ENCODE results near the gene HS3ST4. TPM values are rescaled to one million over a fixed set of nuclear protein-coding genes. Genes with fewer than 3 reads are reported as not detected.

Gene HS3ST4
- total RNA-seq, 2 donors from 2014 or later, result not detected

DNA sequence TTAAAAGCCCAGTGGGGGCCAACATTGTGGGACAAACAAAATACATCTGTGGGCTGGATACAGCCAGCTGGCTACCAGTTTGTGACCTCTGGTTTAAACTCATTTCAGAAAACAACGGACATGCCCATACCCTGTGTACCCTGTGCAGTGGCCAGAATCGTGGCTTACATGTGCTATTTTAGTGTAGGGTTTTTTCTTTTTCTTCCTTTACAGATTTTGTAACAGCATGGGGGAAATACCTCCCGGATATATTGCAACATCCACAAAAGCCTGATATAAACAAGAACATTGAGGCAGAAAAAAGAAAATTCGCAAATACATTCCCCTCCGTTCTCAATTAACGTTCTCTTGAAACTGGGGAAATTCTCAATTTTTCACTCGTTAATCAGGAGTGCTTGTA, 7.3 kb downstream of the HS3ST4 start:
- DNase-seq (ENCODE audit: low spot score) (no peak), ATAC-seq (ENCODE audit: insufficient number of reproducible peaks, low FRiP score, low read depth) (no peak)
- Histone ChIP-seq H3K36me3 (no peaks in the 10 kb centered on the region), H3K27ac (no peak overlapping the region), H3K9me3 (no peaks in the 10 kb centered on the region), H3K4me3 (no peak overlapping the region), H3K4me1 (ENCODE audit: control insufficient read depth in 1 of 2, low read depth in 2 of 2) (no peaks in the 10 kb centered on the region), H3K27me3 (replicated peaks; ENCODE audit: insufficient read depth) (no peaks in the 10 kb centered on the region)
- TF ChIP-seq, protein P1, sequence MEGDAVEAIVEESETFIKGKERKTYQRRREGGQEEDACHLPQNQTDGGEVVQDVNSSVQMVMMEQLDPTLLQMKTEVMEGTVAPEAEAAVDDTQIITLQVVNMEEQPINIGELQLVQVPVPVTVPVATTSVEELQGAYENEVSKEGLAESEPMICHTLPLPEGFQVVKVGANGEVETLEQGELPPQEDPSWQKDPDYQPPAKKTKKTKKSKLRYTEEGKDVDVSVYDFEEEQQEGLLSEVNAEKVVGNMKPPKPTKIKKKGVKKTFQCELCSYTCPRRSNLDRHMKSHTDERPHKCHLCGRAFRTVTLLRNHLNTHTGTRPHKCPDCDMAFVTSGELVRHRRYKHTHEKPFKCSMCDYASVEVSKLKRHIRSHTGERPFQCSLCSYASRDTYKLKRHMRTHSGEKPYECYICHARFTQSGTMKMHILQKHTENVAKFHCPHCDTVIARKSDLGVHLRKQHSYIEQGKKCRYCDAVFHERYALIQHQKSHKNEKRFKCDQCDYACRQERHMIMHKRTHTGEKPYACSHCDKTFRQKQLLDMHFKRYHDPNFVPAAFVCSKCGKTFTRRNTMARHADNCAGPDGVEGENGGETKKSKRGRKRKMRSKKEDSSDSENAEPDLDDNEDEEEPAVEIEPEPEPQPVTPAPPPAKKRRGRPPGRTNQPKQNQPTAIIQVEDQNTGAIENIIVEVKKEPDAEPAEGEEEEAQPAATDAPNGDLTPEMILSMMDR (IDR thresholded peaks at IDR 0.05), result no peak

DNA sequence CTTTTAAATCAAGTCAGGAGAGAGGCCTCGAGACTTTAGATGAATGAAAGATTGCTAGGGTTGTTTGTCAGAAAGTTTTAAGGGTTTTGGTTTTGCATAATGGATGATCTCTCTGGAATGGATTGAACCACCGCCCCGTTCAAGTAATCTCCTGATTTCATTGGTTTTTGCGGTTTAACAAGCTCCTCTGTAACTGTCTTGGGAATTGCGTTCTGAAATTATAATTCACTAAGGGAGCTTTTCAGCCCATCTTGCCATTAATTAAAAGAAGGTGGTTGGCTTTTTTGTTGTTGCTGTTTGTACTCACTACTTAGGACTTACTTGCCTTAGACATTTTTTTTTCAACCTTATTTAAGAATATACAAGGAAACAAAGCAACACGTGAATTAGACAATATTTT, 8.8 kb downstream of the HS3ST4 start:
- TF ChIP-seq, protein P1 (IDR thresholded peaks at IDR 0.05), result no peak
- DNase-seq (ENCODE audit: low spot score) (no peak), ATAC-seq (ENCODE audit: insufficient number of reproducible peaks, low FRiP score, low read depth) (no peak)
- H3K4me1 ChIP-seq (ENCODE audit: control insufficient read depth in 1 of 2, low read depth in 2 of 2), result no peaks in the 10 kb centered on the region
- no peaks in the 10 kb centered on the region for H3K9me3 ChIP-seq
- no peak overlapping the region for H3K4me3 ChIP-seq
- H3K27ac ChIP-seq, result no peak overlapping the region
- H3K27me3 ChIP-seq (replicated peaks; ENCODE audit: insufficient read depth), result no peaks in the 10 kb centered on the region
- H3K36me3 ChIP-seq, result no peaks in the 10 kb centered on the region

DNA sequence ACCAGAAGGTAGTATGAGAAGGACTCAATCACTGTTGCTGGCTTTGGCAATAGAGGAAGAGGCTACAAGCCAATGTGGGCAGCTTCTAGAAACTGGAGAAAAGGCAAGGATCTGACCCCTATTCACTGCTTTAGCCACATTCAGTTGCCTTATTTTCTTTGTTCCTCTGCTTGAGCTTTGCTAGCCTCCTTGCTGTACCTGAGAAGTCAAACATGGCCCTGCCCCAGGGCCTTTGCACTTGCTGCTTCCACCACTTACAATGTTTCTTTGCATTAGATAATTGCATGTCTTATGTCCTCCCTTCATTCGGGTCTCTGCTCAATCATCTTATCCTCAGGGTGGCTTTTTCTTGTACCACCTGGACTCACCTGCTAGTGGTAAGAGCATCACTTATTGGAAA, 15.8 kb downstream of the HS3ST4 start:
- TF ChIP-seq, protein P1 (IDR thresholded peaks at IDR 0.05), result no peak
- DNase-seq (ENCODE audit: low spot score) (no peak), ATAC-seq (ENCODE audit: insufficient number of reproducible peaks, low FRiP score, low read depth) (no peak)
- H3K4me3 ChIP-seq, result no peak overlapping the region
- H3K9me3 ChIP-seq, result no peaks in the 10 kb centered on the region
- H3K27me3 ChIP-seq (replicated peaks; ENCODE audit: insufficient read depth), result no peaks in the 10 kb centered on the region
- H3K36me3 ChIP-seq, result no peaks in the 10 kb centered on the region
- H3K27ac ChIP-seq, result no peak overlapping the region
- H3K4me1 ChIP-seq (ENCODE audit: control insufficient read depth in 1 of 2, low read depth in 2 of 2), result no peaks in the 10 kb centered on the region

DNA sequence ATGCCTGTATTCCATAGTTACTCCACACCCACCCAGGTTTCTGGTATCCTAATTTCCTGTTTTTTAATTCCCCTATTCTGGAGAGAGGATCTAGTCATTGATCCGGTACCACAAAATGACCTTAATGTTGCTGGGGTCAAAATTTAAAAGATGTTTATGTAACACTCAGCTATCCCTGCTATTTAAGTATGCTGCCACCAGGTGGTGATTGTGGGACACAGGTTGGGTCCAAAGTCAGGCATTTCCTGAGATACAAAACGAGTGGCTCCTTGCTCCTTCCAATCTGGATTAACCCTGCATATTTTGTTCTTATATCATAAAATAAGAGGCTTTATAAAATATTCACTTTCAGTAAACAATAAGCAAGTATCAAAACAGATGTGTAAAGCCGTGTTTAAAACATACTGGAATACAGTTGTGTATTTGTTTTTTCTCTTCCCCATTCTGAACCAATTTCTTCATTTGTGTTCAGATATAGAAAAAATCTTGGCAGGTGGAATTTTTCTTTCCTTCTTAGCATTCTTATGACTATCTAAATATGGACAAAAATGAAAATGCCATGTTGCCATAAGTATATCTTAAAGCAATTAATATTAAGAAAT, 16.3 kb downstream of the HS3ST4 start:
- TF ChIP-seq, protein P1 (IDR thresholded peaks at IDR 0.05), result no peak
- Histone ChIP-seq H3K4me3 (no peak overlapping the region), H3K27ac (no peak overlapping the region), H3K4me1 (ENCODE audit: control insufficient read depth in 1 of 2, low read depth in 2 of 2) (no peaks in the 10 kb centered on the region), H3K9me3 (no peaks in the 10 kb centered on the region), H3K27me3 (replicated peaks; ENCODE audit: insufficient read depth) (no peaks in the 10 kb centered on the region), H3K36me3 (no peaks in the 10 kb centered on the region)
- no peak for ATAC-seq (ENCODE audit: insufficient number of reproducible peaks, low FRiP score, low read depth)
- DNase-seq (ENCODE audit: low spot score), result no peak

DNA sequence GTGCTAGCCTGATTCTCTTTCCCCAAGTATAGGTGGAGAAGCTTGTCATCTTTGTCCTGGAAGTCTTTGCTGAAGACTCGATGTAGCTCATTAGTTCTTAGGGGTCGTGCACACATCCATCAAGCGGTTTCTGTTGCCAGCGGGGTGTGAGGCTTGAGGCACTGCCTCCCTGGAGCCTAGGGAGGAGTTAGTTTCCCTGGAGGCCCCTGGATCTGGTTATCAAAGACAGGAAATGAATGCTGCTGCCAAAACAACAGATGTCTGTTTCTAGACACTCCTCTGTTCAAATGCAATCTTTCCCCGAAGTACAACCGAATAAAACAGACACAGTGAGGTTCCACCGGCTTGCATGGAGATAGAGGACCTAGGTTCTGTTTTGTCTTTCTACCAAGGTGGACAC, 17.5 kb downstream of the HS3ST4 start:
- no peaks in the 10 kb centered on the region for H3K9me3 ChIP-seq
- TF ChIP-seq, protein P1 (IDR thresholded peaks at IDR 0.05), result no peak
- H3K4me3 ChIP-seq, result no peak overlapping the region
- H3K27ac ChIP-seq, result no peak overlapping the region
- DNase-seq (ENCODE audit: low spot score), result no peak
- H3K4me1 ChIP-seq (ENCODE audit: control insufficient read depth in 1 of 2, low read depth in 2 of 2), result no peaks in the 10 kb centered on the region
- no peaks in the 10 kb centered on the region for H3K36me3 ChIP-seq
- H3K27me3 ChIP-seq (replicated peaks; ENCODE audit: insufficient read depth), result no peaks in the 10 kb centered on the region
- ATAC-seq (ENCODE audit: insufficient number of reproducible peaks, low FRiP score, low read depth), result no peak

All from thoracic aorta (tissue), 2 donors.